ENCODE measurements around the gene SMIM38.

DNA sequence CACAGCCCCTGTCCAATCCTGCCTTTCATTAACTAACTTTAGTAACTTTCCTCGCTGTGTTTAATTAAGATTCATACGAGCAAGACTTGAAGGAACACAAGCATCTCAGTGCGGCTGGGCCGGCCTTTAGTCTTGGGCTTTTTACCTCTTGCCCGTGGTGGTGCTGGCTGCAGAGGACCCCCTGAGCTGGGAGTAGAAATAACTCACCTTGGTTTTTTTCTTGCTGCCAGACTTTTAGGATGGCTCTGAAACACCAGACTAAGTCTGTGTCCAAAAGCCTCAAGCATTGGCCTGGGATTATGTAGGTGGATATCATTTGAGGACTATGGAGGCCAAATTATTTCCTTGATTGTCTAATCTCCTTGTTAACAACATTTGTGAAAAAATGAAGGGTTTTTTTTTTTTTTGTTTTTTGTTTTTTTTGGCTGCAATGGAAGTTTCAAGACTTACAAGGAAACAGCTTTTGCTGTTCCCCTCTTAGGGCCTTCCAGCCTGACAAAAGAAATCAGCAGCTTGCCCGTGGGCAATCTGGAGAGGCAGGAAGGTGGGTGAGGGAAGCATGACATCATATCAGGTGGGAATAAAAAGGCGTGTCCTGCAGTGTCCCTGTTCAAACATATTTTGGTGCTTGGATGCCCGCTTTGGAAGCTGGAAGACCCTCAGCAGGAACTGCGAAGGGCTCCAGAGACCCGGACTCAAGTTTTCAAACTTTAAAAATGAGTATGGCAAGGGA is 44.0 kb downstream of the SMIM38 start:
- TF ChIP-seq CTCF (IDR thresholded peaks at IDR 0.05): no peak
- TF ChIP-seq EP300 (IDR thresholded peaks at IDR 0.05; ENCODE audit: borderline replicate concordance in 1 of 2, low read depth in 1 of 2, low read length in 1 of 2): no peak
- TF ChIP-seq RCOR1 (IDR thresholded peaks at IDR 0.05; ENCODE audit: low read length): no peak
- no peak for TF ChIP-seq REST (IDR thresholded peaks at IDR 0.05; ENCODE audit: low read depth, low read length)

All from SK-N-SH (cell line).